GM18505 (cell line): ENCODE results near the gene CSNK2A1.
"Not testable (repeated sequence)": the region's sequence is repeated elsewhere in the genome, so short reads cannot be mapped to it uniquely, and the experiment has no call there.

Experiments
- ATAC-seq: cut with Tn5 transposase; IDR thresholded peaks from one replicate; pipeline ENCODE4 v1.9.1; 2021; ENCODE audit not compliant: unreplicated experiment
- POLR2A ChIP-seq: IDR thresholded peaks from 4 replicates; pipeline ENCODE4 v1.6.1; 2011; ENCODE audit warnings: borderline replicate concordance; ENCODE audit not compliant: insufficient read depth, insufficient read length; ENCODE audit errors: extremely low read depth

The CSNK2A1 gene

GRCh38 chr20:535958-536357 lies 7.6 kb downstream of the CSNK2A1 start:
- ATAC-seq = no peak
- no peak for TF ChIP-seq POLR2A

- TF ChIP-seq POLR2A = no peak
- no peak for ATAC-seq
Measured at GRCh38 chr20:533526-533925, 10.1 kb downstream of the CSNK2A1 start.

DNA sequence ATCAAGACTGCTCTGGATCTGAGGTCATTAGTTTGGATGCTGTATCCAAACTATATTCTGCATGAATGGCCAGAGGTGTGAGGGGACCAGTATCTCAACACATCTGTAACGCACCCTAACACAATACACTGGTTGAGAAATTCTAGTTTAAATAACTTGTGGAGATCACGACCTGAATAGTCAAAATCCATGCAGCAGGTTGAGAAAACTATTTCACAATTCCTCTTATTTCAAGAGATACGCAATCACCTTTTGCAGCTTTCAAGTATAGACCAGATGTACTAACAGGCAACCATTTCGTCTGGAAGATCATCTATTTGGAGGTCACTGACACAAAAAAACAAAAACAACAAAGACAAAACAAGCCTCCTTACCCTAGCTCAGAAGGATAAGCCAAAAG lies 11.1 kb downstream of the CSNK2A1 start:
- TF ChIP-seq POLR2A = no peak
- no peak for ATAC-seq

- ATAC-seq = no peak
- TF ChIP-seq POLR2A = no peak
Measured at GRCh38 chr20:531608-532007, 12.0 kb downstream of the CSNK2A1 start.

GRCh38 chr20:530321-530720 lies 13.3 kb downstream of the CSNK2A1 start:
- no peak for ATAC-seq
- TF ChIP-seq POLR2A = no peak

GRCh38 chr20:528923-529604 lies 14.5 kb downstream of the CSNK2A1 start:
- no peak for TF ChIP-seq POLR2A
- no peak for ATAC-seq

DNA sequence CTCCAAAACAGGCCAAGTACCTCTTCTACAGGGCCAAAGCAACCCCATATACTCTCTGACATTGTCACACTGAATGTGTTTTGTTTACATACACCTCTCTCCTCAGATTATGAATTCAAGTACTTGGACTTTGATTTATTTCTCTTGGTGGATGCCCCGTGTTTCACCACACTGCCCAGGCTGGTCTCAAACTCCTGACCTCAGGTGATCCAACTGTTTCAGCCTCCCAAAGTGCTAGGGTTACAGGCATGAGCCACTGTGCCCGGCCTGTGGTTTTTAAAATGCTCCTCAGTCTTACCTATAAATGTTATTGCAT lies 16.1 kb downstream of the CSNK2A1 start:
- ATAC-seq = no peak
- TF ChIP-seq POLR2A = no peak

GRCh38 chr20:521860-522259 lies 21.7 kb downstream of the CSNK2A1 start:
- no peak for TF ChIP-seq POLR2A
- no peak for ATAC-seq

GRCh38 chr20:519999-520398 lies 23.6 kb downstream of the CSNK2A1 start:
- no peak for ATAC-seq
- TF ChIP-seq POLR2A = no peak

DNA sequence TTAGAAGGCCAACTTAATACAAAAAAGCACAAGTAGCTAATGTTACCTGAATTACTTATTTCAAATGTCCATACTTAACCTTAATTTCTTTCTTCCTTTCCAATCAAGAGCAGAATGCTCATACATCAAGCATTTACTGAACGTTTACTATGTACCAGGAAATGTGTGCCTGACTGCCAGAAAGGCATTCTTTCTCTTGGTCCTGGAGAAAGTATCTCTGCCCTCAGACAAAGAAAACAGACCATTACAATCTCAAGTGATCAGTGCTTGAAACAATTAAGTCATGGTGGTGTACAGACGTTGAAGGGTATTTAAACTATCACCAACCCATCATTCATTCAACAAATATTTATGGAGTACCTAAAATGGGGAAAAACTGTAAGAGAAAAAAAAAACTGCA lies 26.4 kb downstream of the CSNK2A1 start:
- TF ChIP-seq POLR2A = no peak
- no peak for ATAC-seq

- no peak for ATAC-seq
- no peak for TF ChIP-seq POLR2A
Measured at GRCh38 chr20:516799-517198, 26.8 kb downstream of the CSNK2A1 start.

DNA sequence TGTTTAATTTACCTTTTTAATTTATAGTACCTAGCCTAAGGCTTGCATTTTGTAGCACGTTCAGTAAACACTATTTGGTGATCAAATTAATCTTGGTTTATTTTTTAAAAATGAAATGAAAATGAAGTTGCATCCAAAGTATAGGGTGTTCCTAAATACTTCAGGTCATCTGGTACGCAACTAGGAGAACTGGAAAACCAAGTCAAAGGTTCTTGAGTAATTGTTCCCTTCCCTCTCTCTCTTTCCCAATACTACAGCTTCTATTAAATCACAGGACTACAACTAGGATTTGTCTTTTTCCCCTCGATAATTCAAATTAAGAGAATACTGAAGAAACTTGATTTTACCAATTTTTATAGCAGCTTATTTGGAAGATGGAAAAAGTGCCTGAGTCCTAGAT lies 27.9 kb downstream of the CSNK2A1 start:
- ATAC-seq = no peak
- TF ChIP-seq POLR2A = no peak

DNA sequence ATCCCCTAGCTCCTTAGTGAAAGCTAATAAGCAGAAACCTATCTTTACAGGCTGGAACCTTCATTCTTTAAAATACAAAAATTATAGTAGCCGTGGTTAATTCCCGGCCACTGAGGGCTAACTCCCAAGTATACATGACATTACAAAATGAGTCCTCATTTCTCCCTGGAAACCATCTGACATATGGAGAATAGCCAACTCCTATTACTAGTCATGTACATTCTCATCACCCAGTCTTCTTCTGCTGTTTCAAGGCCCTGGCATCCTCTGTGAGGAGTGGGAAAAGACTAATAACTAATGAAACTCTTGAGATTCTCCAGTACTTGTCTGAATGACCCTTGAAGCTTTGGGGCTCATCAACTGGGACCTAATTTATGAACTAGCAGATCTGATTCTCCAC lies 30.2 kb downstream of the CSNK2A1 start:
- ATAC-seq = no peak
- TF ChIP-seq POLR2A = no peak

- ATAC-seq = not testable (repeated sequence)
Measured at GRCh38 chr20:510328-511057, 33.1 kb downstream of the CSNK2A1 start.

- not testable (repeated sequence) for ATAC-seq
Measured at GRCh38 chr20:508364-508787, 35.2 kb downstream of the CSNK2A1 start.
